Measurements from ENCODE around the gene APBA2. TPM values are rescaled to one million over a fixed set of nuclear protein-coding genes. Genes with fewer than 3 reads are reported as not detected.

Gene APBA2
- total and polyA plus RNA-seq, 8 donors, result 0.45 to 13.3 (median 2.0) TPM; not detected in 1

GRCh38 chr15:28963711-28964081 lies 77.9 kb downstream of the APBA2 start:
- H3K27ac ChIP-seq, result no peak overlapping the region
- no peak overlapping the region for H3K4me3 ChIP-seq
- H3K9me3 ChIP-seq, result no peaks in the 10 kb centered on the region
- no peaks in the 10 kb centered on the region for H3K27me3 ChIP-seq
- H3K36me3 ChIP-seq, result no peaks in the 10 kb centered on the region
- TF ChIP-seq POLR2A (IDR thresholded peaks at IDR 0.05), result no peak
- TF ChIP-seq POLR2AphosphoS5 (IDR thresholded peaks at IDR 0.05), result no peak
- TF ChIP-seq EP300 (IDR thresholded peaks at IDR 0.05), result no peak
- no peak for TF ChIP-seq CTCF (IDR thresholded peaks at IDR 0.05)
- no peaks in the 10 kb centered on the region for H3K4me1 ChIP-seq
- 81 to 94% (median 86%) methylated on average over 2 of the region's 2 CpGs for WGBS, 5 donors
- DNase-seq, result no peak
- intact Hi-C loops (cut with DNase I; ENCODE audit: low total_unique reads), result no loop called here

GRCh38 chr15:28964098-28964497 lies 78.3 kb downstream of the APBA2 start:
- H3K27ac ChIP-seq, result no peak overlapping the region
- no peak overlapping the region for H3K4me3 ChIP-seq
- TF ChIP-seq POLR2AphosphoS5 (IDR thresholded peaks at IDR 0.05) (no peak), EP300 (IDR thresholded peaks at IDR 0.05) (no peak), CTCF (IDR thresholded peaks at IDR 0.05) (no peak), POLR2A (IDR thresholded peaks at IDR 0.05) (no peak)
- 92 to 100% (median 96%) methylated on average over 1 of the region's 1 CpG for WGBS, 5 donors
- H3K4me1 ChIP-seq, result no peaks in the 10 kb centered on the region
- no peak for DNase-seq
- no peaks in the 10 kb centered on the region for H3K27me3 ChIP-seq
- intact Hi-C loops (cut with DNase I; ENCODE audit: low total_unique reads), result no loop called here
- no peaks in the 10 kb centered on the region for H3K9me3 ChIP-seq
- no peaks in the 10 kb centered on the region for H3K36me3 ChIP-seq

- Histone ChIP-seq H3K4me1 (no peaks in the 10 kb centered on the region), H3K36me3 (no peaks in the 10 kb centered on the region), H3K27ac (no peak overlapping the region), H3K4me3 (no peak overlapping the region), H3K27me3 (peaks cover 0 to 15% (median 0%) of the 10 kb centered on the region in 3 donors), H3K9me3 (no peaks in the 10 kb centered on the region)
- no peak for TF ChIP-seq EP300 (IDR thresholded peaks at IDR 0.05)
- no peak for TF ChIP-seq POLR2A (IDR thresholded peaks at IDR 0.05)
- no peak for TF ChIP-seq CTCF (IDR thresholded peaks at IDR 0.05)
- no peak for TF ChIP-seq POLR2AphosphoS5 (IDR thresholded peaks at IDR 0.05)
- intact Hi-C loops (cut with DNase I; ENCODE audit: low total_unique reads), result no loop called here
- no peak for DNase-seq
These were observed 81.3 kb downstream of the APBA2 start for GRCh38 chr15:28967066-28967465.

GRCh38 chr15:28967990-28968389 lies 82.2 kb downstream of the APBA2 start:
- no peak for DNase-seq
- TF ChIP-seq POLR2AphosphoS5 (IDR thresholded peaks at IDR 0.05), result no peak
- TF ChIP-seq POLR2A (IDR thresholded peaks at IDR 0.05), result no peak
- TF ChIP-seq CTCF (IDR thresholded peaks at IDR 0.05), result no peak
- no peak for TF ChIP-seq EP300 (IDR thresholded peaks at IDR 0.05)
- Histone ChIP-seq H3K27me3 (peaks cover 0 to 15% (median 0%) of the 10 kb centered on the region in 3 donors), H3K36me3 (no peaks in the 10 kb centered on the region), H3K9me3 (no peaks in the 10 kb centered on the region), H3K4me3 (no peak overlapping the region), H3K27ac (no peak overlapping the region), H3K4me1 (no peaks in the 10 kb centered on the region)
- 77 to 82% (median 79%) methylated on average over 6 of the region's 6 CpGs for WGBS, 5 donors
- intact Hi-C loops (cut with DNase I; ENCODE audit: low total_unique reads), result no loop called here

Measured in stomach (tissue), 9 donors.